GM23248 (cell line): ENCODE results near the gene RASSF5.

Source experiments
- EZH2 ChIP-seq: fragments of 200-600 bp; sonication (generic); IDR thresholded peaks from 2 replicates; pipeline ENCODE4 v1.6.1; 2018; ENCODE audit warnings: antibody characterized with exemption, mild to moderate bottlenecking; ENCODE audit not compliant: insufficient read depth, poor library complexity, severe bottlenecking
- EZH2phosphoT487 ChIP-seq: fragments of 200-600 bp; sonication (generic); IDR thresholded peaks from 2 replicates; pipeline ENCODE4 v1.6.1; 2018; ENCODE audit warnings: antibody characterized with exemption, moderate library complexity, mild to moderate bottlenecking, low read depth; ENCODE audit not compliant: insufficient read depth

DNA sequence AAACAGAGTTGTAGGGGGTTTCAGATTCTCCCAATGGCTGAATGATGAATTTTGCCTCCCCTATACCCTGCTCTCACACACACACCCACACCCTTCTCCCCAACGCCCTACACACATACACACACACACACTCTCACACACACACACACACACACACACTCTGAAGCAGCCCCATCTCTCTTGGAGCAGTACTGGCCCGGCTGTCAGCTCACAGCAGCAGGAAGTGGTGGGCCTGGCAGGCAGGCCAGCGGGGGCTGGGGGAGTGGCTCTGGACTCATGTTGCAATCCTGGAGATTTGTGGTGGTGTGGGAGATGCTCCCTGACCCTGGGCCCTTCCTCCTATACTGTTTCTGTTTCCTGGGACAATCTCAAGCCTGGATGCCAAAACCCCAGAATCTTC is 34.9 kb upstream of the RASSF5 start:
- no peak for TF ChIP-seq EZH2
- no peak for TF ChIP-seq EZH2phosphoT487
